GM21360 (cell line): ENCODE results near the gene VASN.

ENCODE experiments used
- ATAC-seq: cut with Tn5 transposase; IDR thresholded peaks from one replicate; pipeline ENCODE4 v1.9.1; 2021; ENCODE audit warnings: mild to moderate bottlenecking, moderate library complexity; ENCODE audit not compliant: unreplicated experiment

Gene VASN

DNA sequence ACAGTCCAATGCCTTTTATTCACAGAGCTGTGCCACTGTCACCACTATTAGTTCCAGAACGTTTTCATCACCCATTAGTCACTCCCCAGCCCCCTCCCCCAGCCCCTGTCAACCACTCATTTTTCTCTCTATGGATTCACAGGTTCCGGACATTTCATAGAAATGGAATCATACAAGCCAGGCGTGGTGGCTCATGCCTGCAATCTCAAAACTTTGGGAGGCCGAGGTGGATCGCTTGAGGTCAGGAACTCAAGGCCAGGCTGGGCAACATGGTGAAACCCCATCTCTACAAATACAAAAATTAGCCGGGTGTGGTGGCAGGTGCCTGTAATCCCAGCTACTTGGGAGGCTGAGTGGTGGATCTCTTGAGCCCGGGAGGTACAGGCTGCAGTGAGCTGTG is 19.8 kb upstream of the VASN start:
- no peak for ATAC-seq

DNA sequence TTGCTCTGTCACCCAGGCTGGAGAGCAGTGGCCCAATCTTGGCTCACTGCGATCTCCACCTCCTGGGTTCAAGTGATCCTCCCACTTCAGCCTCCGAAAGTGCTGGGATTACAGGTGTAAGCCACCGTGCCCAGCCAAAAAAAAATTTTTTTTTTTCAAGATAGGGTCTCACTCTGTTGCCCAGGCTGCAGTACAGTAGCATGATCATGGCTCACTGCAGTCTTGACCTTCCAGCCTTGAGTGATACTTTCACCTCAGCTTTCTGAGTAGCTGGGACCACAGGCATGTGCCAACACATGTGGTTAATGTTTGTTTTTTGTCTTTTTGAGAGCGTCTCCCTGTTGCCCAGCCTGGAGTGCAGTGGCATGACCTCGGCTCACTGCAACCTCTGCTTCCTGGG is 18.8 kb upstream of the VASN start:
- no peak for ATAC-seq

DNA sequence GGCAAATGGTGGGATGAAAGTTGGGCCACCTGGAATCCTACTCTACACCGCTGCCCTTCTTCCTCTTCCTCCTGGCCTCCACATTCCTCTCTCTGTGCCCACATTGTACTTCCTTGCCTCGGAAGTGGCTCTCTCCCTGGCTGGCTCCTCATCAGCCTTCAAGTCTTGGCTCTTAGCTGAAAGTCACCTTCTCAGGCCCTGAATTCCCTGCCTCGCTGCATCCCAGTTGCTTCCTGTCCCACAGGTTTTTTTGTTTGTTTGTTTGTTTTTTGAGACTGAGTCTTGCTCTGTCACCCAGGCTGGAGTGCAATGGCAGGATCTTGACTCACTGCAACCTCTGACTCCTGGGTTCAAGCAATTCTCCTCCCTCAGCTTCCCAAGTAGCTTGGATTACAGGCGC is 18.0 kb upstream of the VASN start:
- ATAC-seq = no peak

DNA sequence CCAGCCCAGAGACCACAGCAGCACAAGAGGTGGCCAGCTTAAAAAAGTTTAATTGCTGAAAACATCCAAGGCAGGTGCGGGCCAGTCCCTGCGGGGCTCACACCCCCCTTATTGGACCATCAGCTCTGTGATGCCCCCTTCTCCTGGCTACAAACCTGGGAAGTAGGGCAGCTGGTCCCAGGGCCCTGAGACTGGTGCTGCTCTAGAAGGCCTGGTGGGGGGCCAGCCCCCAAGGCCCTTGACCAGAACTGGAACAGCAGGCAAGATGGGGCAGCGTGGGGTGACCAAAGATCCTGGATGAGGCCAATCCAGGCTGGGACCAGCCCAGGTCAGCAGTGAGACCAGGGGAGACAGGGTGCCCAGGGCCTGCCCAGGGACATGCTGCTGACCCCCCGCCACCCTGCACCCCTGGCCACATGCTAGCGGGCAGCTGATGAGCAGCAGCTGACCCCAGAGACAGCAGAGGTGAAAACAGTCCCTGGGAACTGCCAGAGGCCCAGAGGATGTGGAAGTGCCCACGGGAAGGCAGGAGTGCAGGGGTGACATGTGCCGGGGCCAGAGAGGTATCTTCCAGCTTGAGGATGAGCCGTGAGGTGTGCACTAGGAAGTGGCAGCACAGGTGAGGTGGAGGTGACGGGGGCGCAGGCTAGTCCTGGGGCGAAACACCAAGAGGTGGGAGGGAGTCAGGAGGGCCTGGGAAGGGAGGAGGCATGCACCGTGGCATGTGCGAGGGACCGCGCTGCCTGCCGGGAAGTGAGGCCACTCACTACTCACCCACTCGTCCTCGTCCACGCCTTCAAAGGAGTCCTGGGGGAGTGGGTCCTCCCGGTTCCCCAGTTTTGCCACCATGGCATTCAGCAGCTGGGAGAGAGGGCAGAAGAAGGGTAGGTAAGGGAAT is 16.9 kb upstream of the VASN start:
- ATAC-seq = no peak

DNA sequence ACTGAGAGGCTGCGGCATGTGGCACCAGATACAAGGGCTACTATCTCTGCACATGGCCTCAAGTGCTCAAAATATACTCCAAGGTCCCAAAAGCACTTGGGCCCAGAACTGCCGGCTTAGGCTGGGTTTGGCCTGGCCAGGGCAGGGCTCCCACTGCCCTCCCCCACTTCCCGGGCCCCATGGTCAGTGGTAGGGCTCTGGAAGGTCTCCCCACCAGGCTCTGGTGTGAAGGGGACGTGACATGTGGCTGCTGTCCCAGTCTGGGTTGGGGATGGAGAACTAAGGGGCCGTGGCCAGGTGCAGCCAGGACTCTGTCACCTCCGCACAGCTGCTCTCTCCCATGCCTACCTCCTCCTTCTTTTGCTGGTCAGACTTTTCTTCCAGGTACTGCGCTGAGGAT is 14.8 kb upstream of the VASN start:
- no peak for ATAC-seq

DNA sequence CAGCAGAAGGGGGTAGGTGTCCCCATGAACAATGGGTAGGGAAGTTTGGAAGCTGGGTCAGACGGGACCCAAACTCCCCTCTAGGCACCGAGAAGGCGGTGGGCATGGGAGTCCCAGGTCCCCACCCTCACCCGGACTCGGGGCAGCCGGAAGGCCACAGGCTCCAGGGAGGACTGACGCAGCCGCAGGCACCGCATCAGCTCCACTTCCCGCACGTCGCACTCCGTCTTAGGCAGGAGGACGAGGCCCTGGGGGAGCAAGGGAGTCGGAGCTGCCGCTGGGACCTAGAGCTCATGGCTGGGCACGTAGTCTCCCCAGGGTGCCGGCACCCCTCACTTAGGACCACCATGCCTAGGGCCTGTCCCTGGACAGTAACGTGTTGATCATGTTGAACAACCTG is 13.4 kb upstream of the VASN start:
- no peak for ATAC-seq

DNA sequence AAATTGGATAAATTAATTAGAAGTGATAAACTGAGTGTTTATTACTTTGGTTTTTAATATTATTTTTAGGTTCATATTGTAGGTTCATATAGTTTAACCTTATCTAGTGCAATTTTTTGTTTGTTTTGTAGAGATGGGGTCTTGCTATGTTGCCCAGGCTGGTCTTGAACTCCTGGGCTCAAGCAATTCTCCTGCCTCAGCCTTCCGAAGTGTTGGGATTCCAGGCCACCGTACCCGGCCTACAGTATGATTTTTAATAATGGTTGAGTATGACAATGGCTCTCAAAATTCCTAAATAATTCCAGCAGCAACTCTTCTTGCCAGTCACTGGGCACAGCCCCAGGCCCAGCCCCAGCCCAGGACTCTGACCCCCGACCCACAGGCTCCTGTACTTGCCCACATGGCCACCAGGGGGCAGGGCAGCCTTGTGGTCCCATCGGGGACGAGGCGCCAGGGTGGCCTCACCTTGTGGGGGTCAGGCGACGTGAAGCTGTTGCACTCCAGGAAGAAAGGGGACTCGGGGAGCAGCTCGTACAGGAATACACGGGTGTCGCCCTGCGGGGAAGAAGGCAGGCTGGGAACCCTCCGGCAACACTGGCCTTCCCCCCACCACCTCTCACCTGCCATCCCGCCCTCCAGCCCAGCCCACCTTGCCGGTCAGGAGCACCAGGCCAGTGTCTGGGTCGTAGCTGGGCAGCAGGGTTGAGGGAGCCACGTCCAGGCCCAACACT is 12.7 kb upstream of the VASN start:
- ATAC-seq = no peak

DNA sequence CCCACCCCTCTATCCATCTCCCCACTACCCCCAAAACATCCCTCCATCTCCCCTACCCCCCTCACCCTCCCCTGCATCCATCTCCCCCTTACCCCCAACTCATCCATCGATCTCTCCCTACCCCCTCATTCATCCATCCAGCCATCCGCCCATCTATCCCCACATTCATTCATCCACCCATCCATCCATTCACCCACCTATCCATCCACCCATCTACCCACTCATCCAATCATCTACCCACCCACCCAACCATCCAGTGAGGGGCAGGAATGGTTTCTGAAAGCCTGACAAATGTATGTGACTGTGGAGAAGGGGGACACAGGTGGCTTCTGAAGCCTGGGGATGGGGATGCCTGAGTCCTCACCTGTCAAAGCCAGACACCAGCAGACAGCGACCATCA is 11.7 kb upstream of the VASN start:
- no peak for ATAC-seq

DNA sequence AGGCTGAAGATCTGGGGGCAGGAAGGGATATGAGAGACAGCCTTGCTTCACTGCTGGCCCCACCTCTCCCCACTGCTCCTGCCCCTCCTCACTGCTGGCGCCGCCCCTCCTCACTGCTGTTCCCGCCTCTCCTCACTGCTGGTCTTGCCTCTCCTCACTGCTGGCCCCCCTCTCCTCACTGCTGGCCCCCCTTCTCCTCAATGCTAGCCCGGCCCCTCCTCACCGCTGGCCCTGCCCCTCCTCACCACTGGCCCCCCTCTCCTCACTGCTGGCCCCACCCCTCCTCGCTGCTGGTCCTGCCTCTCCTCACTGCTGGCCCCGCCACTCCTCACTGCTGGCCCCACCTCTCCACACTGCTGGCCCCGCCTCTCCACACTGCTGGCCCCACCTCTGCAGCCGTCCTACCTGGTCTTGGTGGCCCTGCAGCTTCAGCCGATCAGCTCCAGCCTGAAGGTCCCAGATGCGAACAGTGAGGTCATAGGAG is 11.1 kb upstream of the VASN start:
- no peak for ATAC-seq

DNA sequence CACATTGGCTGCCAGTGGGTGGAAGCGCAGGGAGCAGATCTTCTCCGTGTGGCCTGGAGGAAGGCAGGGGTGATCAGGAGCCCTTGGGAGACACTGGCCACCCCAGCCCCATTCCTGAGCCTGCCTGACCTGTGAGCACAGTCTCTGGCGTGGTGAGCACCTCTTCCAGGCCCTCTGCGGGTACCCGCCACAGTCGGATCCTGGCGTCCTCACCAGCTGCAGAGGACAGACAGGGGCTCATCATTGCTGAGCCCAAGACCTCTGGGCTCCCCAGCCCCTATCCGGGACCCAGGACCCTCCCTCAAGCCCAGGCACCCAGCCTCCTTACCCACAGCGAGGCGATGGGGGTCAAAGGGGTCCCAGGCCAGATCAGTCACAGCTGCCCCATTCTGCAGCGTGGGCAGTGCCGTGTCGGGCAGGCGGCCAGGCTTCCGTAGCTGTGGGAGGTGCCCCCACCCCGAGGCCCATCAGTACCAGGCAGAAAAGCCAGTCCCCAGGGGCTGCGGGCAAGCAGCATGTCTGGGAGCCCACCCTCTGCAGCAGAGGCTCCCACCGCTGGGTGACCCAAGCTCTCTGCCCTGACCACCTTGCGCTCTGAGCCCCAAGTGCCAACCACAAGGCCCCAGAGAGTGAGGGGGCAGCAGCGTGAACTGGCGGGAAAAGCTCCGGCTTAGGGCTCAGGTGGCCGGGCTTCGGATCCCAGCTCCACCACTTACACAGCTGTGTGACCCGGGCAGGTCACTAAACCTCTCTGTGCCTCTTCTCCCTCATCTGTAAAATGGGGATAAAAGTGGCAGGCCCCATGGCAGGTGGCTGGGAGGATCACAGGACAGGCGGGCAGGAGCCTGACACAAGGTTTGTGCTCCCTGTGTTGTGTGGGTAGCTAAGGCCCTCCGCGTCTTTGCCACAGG is 10.4 kb upstream of the VASN start:
- no peak for ATAC-seq

DNA sequence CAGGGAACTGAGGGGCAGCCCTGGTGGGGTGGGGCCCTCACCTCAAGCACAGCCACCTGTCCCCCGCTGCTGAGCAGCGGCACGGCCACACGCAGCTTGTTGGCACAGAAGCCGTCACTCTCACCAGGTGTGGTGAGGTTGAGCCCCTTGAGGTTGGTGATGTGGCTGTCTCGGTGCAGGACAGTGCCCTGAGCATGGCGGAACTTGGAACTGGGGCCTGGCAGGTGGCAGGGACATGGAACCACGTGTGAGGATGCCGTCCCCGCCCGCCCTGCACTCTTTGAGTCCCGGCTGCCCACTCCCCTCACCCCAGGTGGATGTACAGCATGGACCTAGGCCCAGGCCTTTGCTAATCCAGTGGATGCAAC is 9.7 kb upstream of the VASN start:
- ATAC-seq = no peak

DNA sequence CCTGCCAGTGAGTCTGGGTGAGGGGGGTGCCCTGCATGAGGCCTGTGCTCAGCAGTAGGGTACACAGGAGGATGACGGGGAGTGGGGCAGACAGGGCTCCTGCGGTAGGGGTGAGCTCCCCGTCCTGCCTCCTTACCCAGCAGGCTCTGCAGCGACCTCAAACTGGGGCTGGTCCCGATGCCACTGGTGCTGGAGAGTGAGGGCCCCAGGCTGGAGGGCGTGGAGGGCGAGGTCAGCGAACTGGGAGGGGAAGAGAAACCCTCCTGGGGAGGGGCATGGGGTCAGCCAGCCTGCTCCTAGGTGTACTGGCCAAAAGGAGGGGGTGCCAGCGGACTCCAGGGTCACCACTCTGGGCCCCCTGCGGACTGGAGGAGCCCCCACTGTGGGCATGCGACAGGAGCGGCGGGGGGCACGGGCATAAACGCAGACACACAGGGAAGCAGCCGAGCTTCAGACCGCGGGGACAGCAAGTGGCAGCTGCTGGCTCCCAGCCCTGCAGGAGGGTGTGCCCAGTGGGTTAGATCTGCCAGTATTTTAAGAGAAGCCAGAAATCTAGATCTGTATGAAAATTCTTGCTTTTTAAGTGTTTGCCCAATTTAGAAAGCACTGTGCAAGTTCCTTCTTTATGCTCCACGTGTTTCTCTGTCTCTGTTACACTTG is 9.0 kb upstream of the VASN start:
- ATAC-seq = no peak

DNA sequence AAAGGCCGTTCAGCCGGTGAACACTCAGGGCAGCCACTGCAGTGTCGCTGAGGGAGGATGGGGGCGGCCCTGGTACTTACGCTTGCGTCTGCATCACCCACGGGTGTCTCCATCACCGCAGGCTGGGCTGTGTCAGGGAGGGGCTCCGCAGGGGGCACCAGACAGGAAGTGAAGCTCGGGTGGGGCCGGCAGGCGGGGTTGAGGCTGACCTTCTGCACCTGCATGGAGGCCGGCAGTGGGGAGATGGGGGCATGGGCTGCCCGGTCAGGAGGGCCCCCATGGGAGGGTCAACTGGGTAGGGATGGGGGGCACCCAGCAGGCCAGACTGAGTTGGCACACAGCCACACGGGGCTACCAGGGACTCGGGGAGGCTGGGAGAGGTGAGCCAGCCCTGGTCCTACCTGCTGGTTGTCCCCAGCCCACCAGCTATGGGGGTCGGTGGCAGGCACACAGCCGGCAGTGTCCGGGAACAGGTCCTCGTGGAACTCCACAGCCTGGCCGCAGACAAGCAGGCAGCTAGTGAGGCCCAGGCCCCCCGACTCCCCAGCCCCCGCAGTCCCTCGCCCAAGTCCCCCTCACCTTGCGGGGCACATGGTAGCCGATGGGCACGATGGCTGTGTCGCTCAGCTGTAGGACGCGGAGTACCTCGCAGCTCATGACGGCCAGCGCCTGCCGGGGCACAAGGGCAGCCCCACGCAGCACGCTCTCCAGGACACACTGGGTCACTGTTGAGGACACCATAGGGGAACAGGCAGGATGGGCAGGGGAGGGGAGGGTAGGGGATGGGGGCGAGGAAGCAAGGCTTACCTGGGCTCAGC is 7.2 kb upstream of the VASN start:
- peak; percentile 12 for ATAC-seq

DNA sequence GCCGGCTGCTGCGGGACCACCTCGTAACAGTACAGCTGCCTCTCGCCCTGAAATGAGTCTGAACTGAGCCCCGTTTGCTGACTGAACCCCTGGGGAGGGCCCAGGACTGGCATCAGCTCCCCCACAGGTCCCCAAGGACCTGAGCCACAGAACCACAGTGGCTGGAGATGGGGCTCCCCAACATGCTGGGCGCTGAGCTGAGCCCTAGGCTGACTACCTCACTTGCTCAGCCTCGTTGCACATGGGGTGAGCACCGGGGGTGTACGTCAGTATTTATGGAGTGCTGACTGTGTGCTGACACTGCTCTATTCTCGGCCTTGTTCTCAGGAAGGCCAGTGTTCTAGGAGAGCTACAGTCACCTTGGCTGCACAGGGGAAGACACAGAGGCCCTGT is 6.6 kb upstream of the VASN start:
- ATAC-seq = peak; percentile 56

DNA sequence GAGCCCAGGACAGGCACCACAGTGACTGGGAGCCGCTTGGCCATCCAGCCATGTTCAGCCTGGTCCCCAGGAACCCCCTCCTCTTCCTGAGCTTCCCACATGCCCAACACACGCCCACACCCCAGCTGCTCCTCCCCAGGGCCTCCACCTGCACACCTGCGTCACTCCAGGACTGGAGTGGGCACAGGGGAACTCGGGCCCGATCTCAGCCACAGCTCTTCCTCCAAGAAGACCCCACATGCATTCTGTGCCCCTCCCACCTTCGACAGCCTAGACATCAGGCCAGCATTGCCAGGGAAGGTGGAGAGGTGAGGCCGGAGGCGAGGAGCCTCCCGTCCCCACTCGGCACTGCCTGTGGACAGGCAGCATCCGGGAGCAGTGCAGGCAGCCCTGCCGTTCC is 6.0 kb upstream of the VASN start:
- ATAC-seq = no peak

DNA sequence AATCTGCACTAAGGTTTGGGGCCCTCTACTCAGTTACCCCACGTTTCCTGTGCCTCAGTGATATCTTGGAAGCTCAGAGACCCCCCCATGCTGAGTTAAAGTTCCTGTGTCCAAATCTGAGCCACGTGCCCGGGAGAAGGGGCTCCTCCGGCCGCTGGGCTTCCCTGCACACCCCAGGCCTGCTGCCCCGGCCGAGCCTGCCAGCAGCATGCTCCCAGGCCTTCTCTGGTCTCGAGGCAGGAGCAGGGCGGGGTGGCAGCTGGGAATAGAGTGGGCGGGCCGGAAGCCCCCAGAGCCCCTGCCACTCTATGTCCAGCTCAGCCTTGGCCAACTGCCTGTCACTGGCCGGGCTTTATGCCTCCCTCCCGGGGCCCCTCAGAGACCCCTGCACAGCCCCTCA is 5.6 kb upstream of the VASN start:
- no peak for ATAC-seq

DNA sequence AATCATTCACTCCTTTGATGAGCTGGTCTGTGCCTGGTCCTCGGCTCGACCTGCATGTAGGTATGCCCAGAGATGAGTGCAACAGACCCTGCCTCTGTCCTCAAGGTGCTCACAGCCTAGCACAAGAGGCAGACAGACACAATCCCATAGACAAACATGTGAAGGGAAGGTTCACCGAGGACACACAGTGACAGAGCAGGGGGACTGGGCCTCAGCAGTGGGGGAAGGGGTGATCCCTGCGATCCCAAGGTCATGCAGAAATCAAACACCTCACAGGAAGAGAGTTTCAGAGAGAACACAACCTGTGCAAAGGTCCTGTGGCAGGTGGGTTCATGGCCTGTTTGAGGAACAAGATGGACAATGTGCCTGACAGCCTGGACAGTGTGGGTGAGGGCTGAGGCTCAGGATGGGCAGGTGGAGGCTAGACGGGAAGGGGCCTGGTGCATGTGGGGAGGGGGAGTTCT is 4.2 kb upstream of the VASN start:
- ATAC-seq = no peak

DNA sequence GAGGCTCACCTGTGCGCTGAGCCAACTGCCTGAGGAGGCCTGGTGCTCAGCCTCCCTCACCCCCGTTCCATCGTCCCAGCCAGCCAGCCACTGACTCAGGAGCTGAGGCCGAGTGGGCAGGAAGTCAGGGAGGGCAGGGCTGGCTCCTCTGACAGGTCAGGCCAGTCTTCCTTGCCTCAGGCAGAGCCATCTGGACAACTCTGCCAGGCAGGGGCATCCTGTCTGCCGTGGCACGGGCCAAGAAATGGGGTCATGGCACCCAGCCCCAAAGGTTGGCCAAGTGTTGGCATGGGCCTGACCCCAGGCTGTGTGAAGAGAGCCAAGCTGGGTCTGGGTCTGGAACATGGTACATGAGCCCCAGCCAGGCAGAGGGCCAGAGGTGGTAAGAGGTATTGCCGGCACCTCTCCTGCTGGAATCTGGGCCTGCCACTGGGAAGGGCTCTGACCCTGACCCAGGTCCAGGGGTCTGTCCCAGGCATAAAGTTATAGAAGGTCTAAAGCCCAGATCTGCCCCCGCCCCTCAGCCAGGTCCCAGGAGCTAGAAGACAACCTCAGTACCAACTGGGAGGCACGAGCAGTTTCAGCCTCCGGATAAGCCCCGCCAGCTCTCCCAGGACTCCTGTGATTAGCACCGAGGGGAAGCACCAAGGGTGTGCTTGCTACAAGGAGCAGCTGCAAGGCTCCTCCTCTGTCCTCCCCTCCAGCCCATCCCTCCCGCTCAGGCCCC is 2.5 kb upstream of the VASN start:
- ATAC-seq = no peak

DNA sequence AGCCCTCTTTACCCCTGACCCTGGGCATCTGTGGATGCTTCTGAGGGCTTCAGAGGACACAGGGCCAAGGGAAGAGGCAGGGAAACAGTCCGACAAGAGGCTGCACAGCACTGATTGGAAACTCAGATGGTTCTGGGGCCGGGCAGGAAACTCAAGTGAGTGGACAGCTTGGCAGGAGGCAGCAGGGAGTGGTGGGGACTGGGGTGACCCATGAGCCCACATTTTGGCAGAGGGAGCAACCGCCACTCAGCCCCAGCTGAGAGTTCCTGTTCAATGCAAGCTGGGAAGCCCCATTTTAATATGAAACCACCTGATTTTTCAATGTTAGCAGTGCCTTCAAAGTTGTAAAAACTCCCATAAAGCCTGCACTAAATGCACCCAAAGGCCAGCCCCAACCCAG is 1.5 kb upstream of the VASN start:
- ATAC-seq = no peak
